NCI-H1694 (cell line): ENCODE data around the gene CDH4.
"Not testable (repeated sequence)": the region's sequence is repeated elsewhere in the genome, so short reads cannot be mapped to it uniquely, and the experiment has no call there.

ENCODE experiments used
- DNase-seq: peaks from one replicate; lab custom pipeline; 2025; lab: John Stamatoyannopoulos, UW

CDH4 gene

GRCh38 chr20:61459266-61459665 is 207.2 kb downstream of the CDH4 start:
- DNase-seq = no peak

DNA sequence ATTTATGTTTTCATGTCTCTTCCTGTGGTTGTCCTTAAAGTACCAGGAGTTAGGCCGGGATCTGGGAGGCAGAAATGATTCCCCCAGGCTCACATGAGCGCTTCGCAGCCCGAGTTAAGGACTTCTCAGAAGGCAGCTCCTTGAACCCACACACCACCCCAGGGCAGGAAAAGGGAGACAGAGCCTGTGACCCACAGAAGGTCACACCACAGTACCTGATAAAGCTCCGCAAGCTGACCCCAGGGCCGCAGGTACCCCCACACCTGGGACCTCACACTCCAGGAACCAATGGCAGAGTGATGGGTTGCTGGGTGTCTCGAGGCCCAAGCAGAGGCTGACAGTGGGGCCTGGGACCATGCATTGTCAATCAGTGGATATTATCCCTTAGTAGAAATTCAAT is 207.6 kb downstream of the CDH4 start:
- DNase-seq = no peak

- DNase-seq = no peak
Measured at GRCh38 chr20:61460261-61461052, 208.4 kb downstream of the CDH4 start.

GRCh38 chr20:61461461-61461860 is 209.4 kb downstream of the CDH4 start:
- DNase-seq = no peak

DNA sequence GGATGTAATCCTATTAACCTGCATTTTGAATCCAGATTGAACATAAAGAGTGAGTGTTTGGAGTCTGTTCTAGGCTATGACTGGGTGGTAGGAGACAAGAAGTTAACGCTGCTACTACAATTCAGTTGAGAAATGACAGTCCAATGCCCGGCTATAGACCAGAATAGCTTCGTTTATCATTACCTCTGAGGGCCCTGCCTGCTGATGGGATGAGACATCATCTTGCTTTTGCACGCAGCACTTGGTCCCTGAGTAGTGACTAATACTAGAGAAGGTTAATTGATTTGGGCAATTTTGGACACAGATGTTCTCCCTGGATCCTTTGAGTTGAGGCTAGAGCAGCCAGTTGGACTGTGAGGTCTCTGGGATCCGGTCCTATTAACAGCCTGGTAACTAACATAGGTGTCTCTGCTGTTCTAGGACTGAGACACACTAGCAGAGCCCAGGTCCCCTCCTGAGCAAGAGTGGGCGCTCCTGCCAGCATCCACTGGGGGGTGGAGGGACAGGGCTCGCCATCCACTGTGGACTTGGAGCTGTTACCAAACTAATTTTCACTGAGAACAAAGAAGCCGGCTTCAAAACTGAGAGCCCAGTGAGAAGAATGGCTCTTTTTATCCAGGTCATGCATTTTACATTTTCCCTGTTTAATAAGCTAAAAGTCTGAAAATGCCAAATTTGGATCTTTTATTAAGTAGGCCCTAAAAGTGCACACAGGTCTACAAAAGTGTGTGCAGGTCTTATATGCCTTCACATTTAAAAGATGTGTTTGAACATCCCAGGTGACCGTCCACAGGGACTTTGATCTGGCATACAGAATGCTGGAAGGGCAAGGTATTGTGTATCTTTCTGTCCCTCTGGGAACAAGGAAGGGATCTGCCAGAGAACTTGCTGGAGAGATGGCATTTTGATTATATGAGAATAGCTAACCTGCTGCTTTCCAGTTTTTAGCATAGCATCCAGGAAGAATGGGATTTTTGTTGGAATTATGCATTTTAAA is 212.5 kb downstream of the CDH4 start:
- no peak for DNase-seq

- DNase-seq = no peak
Measured at GRCh38 chr20:61475729-61476128, 223.7 kb downstream of the CDH4 start.

DNA sequence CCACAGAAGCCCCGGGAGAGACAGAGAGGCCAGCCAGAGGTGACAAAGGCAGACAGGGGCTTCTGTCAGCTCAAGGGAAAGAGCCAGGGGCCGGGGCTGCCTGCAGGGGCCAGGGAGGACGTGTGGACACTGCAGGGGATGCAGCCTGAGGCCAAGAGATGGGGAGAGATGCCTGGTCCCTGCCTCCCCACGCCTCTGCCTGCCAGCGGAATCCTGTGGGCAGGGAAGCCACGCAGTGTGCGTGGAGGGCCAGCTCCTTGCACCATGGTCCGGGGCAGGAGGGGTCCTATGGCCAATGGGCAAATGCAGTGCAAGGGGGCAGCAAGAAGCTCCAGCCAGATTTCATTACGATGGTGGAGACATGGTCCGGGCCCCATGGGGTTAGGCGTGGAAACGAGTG is 224.9 kb downstream of the CDH4 start:
- no peak for DNase-seq

DNA sequence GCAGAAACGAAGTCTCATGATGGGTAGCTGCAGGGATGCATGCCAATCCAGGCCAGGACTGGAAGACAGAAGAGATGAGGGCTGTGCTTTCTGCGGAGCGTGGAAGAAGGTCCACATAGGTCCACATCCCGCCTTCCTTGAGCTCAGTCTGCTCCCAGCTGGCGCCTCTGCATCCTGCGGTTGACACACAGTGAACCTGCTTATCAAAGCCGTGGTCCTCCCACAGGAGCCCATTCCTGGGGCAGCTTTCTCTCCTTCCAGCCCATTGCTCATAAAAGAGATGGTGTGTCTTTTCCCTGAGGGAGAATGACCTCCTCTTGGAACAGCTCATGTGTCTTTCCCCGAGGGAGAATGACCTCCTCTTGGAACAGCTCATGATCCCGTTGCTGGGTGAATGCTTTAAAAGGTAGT is 225.4 kb downstream of the CDH4 start:
- no peak for DNase-seq

- DNase-seq = no peak
Measured at GRCh38 chr20:61478094-61478493, 226.0 kb downstream of the CDH4 start.

DNA sequence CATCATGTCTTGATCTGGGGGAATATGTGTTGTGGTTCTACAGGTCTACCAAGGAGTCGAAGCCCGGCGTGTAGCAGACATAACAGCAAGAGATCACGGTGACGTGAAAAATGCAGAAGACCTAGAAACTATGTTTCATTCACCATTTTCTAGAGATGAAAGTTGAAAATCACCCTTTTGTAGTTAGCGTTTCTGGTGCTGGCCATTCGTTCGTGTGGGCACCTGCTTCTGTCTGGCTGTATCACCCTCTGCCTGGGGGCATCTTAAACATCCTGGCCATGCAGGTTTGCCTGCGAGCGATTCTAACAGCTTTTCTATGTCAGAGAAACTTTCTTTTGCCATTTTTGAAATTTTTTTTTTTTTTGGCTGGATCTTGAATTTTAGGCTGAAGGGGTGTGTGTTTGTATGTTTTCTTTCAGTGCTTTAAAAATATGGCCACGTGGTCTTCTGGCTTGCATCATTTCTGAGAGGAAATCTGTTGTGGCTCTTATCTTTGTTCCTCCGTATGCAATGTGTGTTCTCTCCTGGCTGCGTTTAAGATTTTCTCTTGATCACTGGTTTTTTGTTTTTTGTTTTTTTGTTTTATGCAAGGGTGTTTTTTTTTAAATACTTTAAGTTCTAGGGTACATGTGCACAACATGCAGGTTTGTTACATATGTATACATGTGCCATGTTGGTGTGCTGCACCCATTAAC is 226.7 kb downstream of the CDH4 start:
- DNase-seq = no peak

- not testable (repeated sequence) for DNase-seq
Measured at GRCh38 chr20:61479433-61479832, 227.4 kb downstream of the CDH4 start.

DNA sequence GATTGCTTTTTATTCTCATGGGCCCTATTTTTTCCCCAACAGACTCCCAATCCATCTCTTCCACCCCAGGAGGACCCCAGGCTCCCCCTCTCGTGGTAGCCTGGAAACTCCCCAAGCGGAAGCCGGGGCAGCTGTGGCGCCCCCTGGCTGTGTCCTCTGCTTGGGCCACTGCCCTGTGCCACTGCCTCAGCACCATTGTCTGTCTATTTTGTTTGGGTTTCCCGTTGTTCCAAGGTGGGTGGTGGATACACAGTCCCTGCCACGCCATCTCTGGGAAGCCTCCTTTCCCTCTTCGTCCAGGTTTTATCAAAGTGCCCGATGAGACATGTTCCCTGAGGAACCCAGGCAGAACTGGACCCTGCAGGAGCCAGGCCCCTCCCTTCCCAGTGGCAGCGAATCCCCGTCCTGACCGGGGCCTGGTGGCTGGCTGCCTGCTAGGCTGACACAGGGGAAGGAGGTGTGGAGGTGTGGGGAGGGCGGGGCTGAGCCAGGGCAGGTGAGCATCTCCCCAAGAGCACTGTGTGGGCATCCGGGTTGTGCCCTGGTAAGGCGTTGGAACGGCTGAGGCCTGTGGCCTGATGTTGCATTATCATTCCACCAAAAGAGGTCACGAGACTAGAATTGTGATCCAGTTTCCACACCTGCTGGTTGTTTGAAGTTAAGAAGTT is 228.2 kb downstream of the CDH4 start:
- DNase-seq = no peak

DNA sequence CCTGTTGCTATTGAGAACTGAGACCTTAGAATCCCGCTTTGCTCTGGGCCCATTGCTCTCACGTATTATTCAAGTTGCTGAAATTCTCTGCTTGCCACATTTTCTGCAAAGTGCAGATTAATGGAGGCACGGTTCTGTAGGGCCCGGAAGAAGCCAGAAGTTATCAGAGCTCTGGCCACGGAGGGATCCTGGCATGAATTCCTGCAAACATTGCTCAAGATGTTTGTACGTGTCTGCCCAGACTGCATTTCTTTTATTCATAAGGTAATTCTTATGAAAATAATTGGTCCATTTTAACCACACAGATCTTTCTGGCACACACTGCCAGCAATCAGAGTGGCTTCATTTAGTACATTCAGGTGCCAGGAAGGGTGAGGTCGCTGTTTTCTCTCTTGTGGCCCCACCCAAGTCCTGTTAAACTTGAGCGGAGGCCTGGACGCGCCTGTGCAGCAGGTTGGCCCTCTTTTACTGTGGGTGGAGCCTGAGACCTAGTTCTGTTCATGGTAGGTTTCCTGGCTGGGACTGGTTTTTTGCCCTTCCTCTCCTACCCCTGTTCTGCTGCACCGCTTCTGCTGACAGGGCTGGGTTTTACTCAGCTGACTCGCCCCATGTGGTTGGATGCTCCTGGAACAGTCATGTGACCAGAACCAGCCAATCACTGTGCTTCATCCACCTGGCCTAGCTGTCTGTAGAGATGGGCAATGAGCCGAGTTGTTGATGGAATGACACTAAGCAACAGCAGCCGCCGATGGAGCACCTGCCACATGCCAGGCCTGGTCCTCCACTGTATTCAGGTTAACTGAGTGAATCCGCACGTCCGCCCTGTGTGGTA is 230.2 kb downstream of the CDH4 start:
- no peak for DNase-seq

DNA sequence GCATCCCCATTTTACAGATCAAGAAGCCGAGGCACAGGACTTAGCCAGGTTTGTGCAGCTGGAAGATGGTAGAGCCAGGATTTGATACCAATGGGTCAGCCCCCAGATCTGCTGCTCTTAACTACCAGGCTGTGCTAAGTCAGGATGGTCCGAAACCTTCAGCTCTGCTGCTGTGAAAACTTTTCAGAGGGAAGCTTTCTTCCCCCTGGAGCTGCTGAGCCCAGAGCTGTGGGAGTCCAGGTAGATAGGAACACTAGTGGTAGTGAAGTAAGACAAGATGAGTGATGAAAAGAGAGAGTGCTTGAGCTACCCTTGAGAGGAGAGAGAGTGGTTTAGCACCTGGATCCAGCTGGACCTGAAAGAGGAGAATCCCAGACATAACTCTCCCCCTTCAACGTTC is 230.8 kb downstream of the CDH4 start:
- DNase-seq = no peak

- DNase-seq = no peak
Measured at GRCh38 chr20:61483336-61484067, 231.4 kb downstream of the CDH4 start.

DNA sequence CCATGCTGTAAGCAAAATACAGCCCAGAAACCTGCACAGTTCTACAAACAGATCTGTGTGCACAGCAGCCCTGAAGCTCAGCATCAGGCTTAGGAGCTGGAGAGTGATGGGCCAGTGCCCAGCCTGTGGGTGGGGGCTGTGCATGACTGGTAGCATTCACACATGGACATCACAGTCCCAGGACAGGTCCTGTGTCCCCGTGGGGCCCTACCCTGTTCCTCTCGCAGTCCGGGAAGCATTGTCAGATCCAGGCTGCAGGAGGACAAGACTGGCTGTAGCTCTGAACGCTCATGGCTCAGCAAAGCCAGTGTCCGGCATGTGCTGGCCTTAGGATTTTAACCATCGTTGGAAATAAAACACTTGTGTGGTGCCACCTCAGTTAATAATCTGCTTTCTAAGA is 234.1 kb downstream of the CDH4 start:
- no peak for DNase-seq

DNA sequence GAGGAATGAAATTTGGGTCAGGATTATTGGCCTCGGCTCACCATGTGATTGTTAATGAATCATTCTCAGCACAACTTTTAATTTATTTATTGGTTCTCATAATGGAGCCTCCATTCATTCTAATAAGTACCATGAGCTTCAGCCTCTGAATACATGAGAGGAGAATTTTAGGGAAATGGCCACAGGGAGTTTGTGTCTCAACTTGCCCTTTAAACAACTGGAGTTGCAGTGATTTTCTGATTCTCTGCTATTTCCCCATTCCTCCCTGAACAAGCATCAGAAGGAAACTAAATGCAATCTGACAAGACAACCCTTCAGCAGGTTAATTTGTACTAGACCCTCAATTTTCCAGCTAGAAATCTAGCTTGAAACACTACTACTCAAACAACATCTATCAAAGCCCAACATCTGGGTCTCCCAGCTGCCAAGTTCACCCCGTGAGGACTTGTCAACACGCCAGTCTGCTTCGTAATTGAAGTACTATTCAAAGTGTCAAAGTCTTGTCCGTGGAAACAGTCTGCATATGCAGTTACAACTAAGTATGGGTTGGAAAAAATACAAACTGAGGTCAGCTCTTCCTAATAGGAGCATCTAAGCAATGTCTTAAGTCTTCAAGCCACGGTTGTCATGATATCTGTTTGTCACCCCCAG is 235.4 kb downstream of the CDH4 start:
- DNase-seq = no peak

DNA sequence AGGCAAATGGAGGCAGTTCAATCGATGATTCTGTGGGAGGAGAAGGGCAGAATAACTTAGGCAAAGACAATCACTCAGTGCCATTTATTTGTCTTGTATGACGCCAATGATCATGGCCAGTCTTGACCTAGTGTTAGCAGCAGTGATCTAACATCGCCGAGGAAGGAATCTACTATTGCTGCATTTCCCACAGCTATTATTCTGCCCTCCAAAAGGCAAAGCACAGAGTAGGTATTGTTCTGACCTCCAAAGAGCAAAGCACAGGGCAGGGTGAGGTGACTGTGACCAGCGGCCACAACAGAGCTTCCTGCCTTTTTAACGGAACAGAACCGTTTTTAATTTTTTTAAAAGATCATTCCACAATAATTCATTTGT is 235.9 kb downstream of the CDH4 start:
- DNase-seq = no peak

DNA sequence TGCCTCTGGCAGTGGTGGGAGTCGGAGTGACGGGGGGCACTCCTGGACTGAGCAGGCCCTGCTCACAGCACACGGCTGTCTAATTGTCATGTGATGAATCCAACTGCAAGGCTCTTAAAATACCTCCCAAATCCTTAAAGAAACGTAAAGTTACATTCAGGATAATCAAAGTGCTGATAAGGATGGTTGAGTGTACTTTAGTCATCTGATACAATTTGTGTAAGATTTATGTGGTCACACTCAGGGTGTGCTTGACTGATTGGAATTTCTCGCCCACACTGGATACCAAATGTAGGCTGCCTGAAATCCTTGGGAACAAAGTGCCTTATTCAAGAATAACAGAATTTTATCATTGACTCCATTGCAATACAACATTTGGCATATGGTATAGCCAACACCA is 238.7 kb downstream of the CDH4 start:
- no peak for DNase-seq

DNA sequence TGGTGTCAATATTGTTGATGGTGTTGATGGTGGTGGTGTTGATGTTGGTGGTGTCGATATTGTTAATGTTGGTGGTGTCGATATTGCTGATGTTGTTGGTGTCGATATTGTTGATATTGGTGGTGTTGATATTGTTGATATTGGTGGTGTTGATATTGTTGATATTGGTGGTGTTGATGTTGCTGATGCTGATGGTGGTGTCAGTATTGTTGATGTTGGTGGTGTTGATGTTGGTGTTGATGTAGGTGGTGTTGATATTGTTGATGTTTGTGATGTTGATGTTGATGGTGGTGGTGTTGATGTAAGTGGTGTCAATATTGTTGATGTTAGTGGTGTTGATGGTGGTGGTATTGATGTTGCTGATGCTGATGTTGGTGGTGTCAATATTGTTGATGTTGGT is 240.0 kb downstream of the CDH4 start:
- no peak for DNase-seq
